OCI-LY1 (cell line): ENCODE data around the gene FHIT.

Experiments
- H2AFZ ChIP-seq: fragments of 200-600 bp; sonication (generic), shearing (Covaris generic); 2 replicates; pipeline ENCODE4 v1.6.0; 2014; ENCODE audit warnings: antibody characterized with exemption, mild to moderate bottlenecking, low read length
- H3F3A ChIP-seq: fragments of 200-600 bp; sonication (generic), shearing (Covaris generic); 2 replicates; pipeline ENCODE4 v1.6.0; 2014; ENCODE audit warnings: mild to moderate bottlenecking, antibody characterized with exemption, low read length, moderate library complexity; ENCODE audit not compliant: insufficient read depth
- H3K27ac ChIP-seq: fragments of 200-600 bp; sonication (generic); 2 replicates; pipeline ENCODE4 v1.5.1; 2014; ENCODE audit warnings: low read length, mixed run types, mild to moderate bottlenecking, low read depth; ENCODE audit not compliant: poor library complexity, severe bottlenecking
- H3K27me3 ChIP-seq: fragments of 200-600 bp; sonication (generic); 2 replicates; pipeline ENCODE4 v1.6.0; 2014; ENCODE audit warnings: antibody characterized with exemption, mild to moderate bottlenecking, low read length, moderate library complexity; ENCODE audit not compliant: insufficient read depth
- H3K36me3 ChIP-seq: fragments of 200-600 bp; sonication (generic); 2 replicates; pipeline ENCODE4 v1.6.1; 2014; ENCODE audit warnings: mild to moderate bottlenecking, antibody characterized with exemption, low read length, moderate library complexity, mixed read lengths; ENCODE audit not compliant: insufficient read depth
- H3K4me1 ChIP-seq: fragments of 200-600 bp; sonication (generic); 2 replicates; pipeline ENCODE4 v1.5.1; 2014; ENCODE audit warnings: mild to moderate bottlenecking, low read length, moderate library complexity; ENCODE audit not compliant: insufficient read depth, severe bottlenecking
- H3K4me2 ChIP-seq: fragments of 200-600 bp; sonication (generic), shearing (Covaris generic); 2 replicates; pipeline ENCODE4 v1.6.1; 2014; ENCODE audit warnings: low read length
- H3K4me3 ChIP-seq: fragments of 200-600 bp; sonication (generic); 2 replicates; pipeline ENCODE4 v1.5.1; 2014; ENCODE audit warnings: low read length, low read depth, mild to moderate bottlenecking, mixed read lengths; ENCODE audit not compliant: poor library complexity, severe bottlenecking
- H3K79me2 ChIP-seq: fragments of 200-600 bp; shearing (Covaris generic); 2 replicates; pipeline ENCODE4 v1.6.1; 2016; ENCODE audit warnings: mixed run types, low read length, mixed read lengths; ENCODE audit not compliant: insufficient read depth
- H3K9ac ChIP-seq: fragments of 200-600 bp; sonication (generic), shearing (Covaris generic); 2 replicates; pipeline ENCODE4 v1.6.1; 2014; ENCODE audit warnings: mild to moderate bottlenecking, low read length, mixed read lengths
- H3K9me2 ChIP-seq: fragments of 200-600 bp; sonication (generic), shearing (Covaris generic); 2 replicates; pipeline ENCODE4 v1.6.1; 2014; ENCODE audit warnings: low read depth, mild to moderate bottlenecking, low read length, mixed read lengths
- H3K9me3 ChIP-seq: fragments of 200-600 bp; shearing (Covaris generic); 2 replicates; pipeline ENCODE4 v1.6.1; 2014; ENCODE audit warnings: low read length, mixed read lengths
- H4K20me1 ChIP-seq: fragments of 200-600 bp; sonication (generic), shearing (Covaris generic); 2 replicates; pipeline ENCODE4 v1.6.0; 2016; ENCODE audit warnings: mild to moderate bottlenecking, low read length; ENCODE audit not compliant: insufficient read depth
- CTCF ChIP-seq: fragments of 200-600 bp; sonication (generic), shearing (Covaris generic); IDR thresholded peaks from 2 replicates; pipeline ENCODE4 v1.5.1; 2017; ENCODE audit warnings: mild to moderate bottlenecking, antibody characterized with exemption, low read length, moderate library complexity, mixed read lengths
- EZH2 ChIP-seq: fragments of 200-600 bp; sonication (generic), shearing (Covaris generic); IDR thresholded peaks from 2 replicates; pipeline ENCODE4 v1.8.0; 2017; ENCODE audit warnings: borderline replicate concordance, mixed run types, mild to moderate bottlenecking, antibody characterized with exemption, low read length, moderate library complexity, mixed read lengths

FHIT gene

DNA sequence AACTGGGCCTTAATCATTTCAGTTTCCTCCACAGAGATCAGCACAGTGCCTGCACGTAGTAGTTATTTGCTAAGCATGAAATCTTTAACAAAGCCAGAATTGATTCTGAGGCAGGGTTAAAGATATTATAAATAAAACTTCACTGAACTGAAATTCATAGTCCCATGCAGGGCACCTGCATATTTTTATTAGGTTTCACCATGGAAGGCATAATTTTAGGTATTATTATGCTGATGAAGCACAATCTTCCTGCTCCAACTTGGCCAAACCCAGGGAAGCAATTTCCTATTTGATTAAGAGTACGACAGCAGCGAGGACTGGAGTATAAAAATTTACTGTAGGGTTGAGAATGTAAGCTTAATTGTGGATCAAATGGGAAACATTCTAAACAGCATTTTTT, 1131.0 kb downstream of the FHIT start:
- H3K36me3 ChIP-seq, result no peaks in the 10 kb centered on the region
- no peak overlapping the region for H3K9ac ChIP-seq
- no peak overlapping the region for H3K4me3 ChIP-seq
- no peaks in the 10 kb centered on the region for H3K27me3 ChIP-seq
- no peaks in the 10 kb centered on the region for H3F3A ChIP-seq
- no peak overlapping the region for H3K27ac ChIP-seq
- H4K20me1 ChIP-seq, result no peaks in the 10 kb centered on the region
- H2AFZ ChIP-seq, result no peak overlapping the region
- no peaks in the 10 kb centered on the region for H3K9me3 ChIP-seq
- TF ChIP-seq CTCF (no peak), EZH2 (no peak)
- H3K4me2 ChIP-seq, result no peak overlapping the region
- no peaks in the 10 kb centered on the region for H3K4me1 ChIP-seq
- no peaks in the 10 kb centered on the region for H3K9me2 ChIP-seq
- no peaks in the 10 kb centered on the region for H3K79me2 ChIP-seq

- H3K4me3 ChIP-seq, result no peak overlapping the region
- no peaks in the 10 kb centered on the region for H3K36me3 ChIP-seq
- H3F3A ChIP-seq, result no peaks in the 10 kb centered on the region
- no peak for TF ChIP-seq EZH2
- no peak for TF ChIP-seq CTCF
- no peak overlapping the region for H3K27ac ChIP-seq
- no peak overlapping the region for H3K4me2 ChIP-seq
- H4K20me1 ChIP-seq, result no peaks in the 10 kb centered on the region
- no peaks in the 10 kb centered on the region for H3K9me2 ChIP-seq
- no peaks in the 10 kb centered on the region for H3K79me2 ChIP-seq
- H2AFZ ChIP-seq, result no peak overlapping the region
- no peaks in the 10 kb centered on the region for H3K4me1 ChIP-seq
- H3K9ac ChIP-seq, result no peak overlapping the region
- no peaks in the 10 kb centered on the region for H3K27me3 ChIP-seq
- no peaks in the 10 kb centered on the region for H3K9me3 ChIP-seq
These were observed 1137.1 kb downstream of the FHIT start for GRCh38 chr3:60114191-60114590.

GRCh38 chr3:60107275-60107674, 1144.0 kb downstream of the FHIT start:
- no peaks in the 10 kb centered on the region for H3K9me2 ChIP-seq
- H3F3A ChIP-seq, result no peaks in the 10 kb centered on the region
- no peaks in the 10 kb centered on the region for H3K27me3 ChIP-seq
- H2AFZ ChIP-seq, result no peak overlapping the region
- TF ChIP-seq CTCF (no peak), EZH2 (no peak)
- no peaks in the 10 kb centered on the region for H4K20me1 ChIP-seq
- no peaks in the 10 kb centered on the region for H3K4me1 ChIP-seq
- no peak overlapping the region for H3K9ac ChIP-seq
- H3K27ac ChIP-seq, result no peak overlapping the region
- no peaks in the 10 kb centered on the region for H3K79me2 ChIP-seq
- H3K36me3 ChIP-seq, result no peaks in the 10 kb centered on the region
- no peak overlapping the region for H3K4me3 ChIP-seq
- no peaks in the 10 kb centered on the region for H3K9me3 ChIP-seq
- H3K4me2 ChIP-seq, result no peak overlapping the region
